Gastrocnemius medialis (tissue), 4 donors: ENCODE data around the gene PSTPIP1.

ENCODE experiments used
- POLR2A ChIP-seq, 2 donors: fragments of 450-650 bp; IDR thresholded peaks; one replicate each; pipeline ENCODE4 v1.6.1; 2017; ENCODE audit warnings: antibody characterized with exemption in 2 of 2, mild to moderate bottlenecking in 2 of 2, moderate library complexity in 2 of 2
- TF ChIP-seq, protein P1 (sequence below), 5 experiments: fragments of 450-650 bp in 3 of 5; fragments of 200-600 bp in 2 of 5; sonication (generic) in 2 of 5; IDR thresholded peaks in 4 of 5; conservative IDR thresholded peaks in 1 of 5; 1 replicate in 4 of 5; 2 replicates in 1 of 5; pipeline ENCODE4 v1.5.1; 2016 to 2019; ENCODE audit warnings: antibody characterized with exemption in 5 of 5, mild to moderate bottlenecking in 3 of 5, moderate library complexity in 3 of 5

DNA sequence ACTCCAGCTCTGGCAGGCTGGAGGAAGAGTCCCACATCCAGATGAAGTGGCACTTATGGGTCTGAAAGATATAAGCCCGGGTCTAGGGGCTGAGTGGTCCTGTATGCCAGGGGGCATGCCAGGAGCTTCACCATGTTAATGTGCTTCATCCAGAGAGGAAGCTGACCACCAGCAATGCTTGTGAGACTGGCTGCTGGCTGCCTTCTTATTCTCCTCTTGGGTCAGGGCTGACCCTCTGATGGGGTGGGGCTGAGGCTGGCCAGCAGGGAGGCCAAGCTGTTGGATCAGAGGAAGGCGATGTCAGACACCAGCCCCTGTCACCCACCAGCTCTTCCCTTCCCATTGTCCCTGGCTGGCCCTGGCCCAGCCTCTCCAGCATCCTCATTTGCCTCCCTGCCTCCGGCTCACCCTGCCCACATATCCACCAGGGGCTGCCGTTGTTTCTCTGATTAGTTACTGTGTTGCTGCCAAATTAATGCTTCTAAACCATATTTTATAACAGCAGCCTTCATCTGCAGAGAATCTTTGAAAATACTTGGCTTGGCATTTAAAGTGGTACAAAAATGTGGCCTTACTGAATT lies 20.4 kb upstream of the PSTPIP1 start:
- TF ChIP-seq, protein P1, sequence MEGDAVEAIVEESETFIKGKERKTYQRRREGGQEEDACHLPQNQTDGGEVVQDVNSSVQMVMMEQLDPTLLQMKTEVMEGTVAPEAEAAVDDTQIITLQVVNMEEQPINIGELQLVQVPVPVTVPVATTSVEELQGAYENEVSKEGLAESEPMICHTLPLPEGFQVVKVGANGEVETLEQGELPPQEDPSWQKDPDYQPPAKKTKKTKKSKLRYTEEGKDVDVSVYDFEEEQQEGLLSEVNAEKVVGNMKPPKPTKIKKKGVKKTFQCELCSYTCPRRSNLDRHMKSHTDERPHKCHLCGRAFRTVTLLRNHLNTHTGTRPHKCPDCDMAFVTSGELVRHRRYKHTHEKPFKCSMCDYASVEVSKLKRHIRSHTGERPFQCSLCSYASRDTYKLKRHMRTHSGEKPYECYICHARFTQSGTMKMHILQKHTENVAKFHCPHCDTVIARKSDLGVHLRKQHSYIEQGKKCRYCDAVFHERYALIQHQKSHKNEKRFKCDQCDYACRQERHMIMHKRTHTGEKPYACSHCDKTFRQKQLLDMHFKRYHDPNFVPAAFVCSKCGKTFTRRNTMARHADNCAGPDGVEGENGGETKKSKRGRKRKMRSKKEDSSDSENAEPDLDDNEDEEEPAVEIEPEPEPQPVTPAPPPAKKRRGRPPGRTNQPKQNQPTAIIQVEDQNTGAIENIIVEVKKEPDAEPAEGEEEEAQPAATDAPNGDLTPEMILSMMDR (IDR thresholded peaks at IDR 0.05 in 4 of 5, conservative IDR thresholded peaks at IDR 0.05 in 1 of 5): no peak
- no peak for TF ChIP-seq POLR2A (IDR thresholded peaks at IDR 0.05)
